GM19467 (cell line): ENCODE results near the gene C15orf61.

Source experiments
- ATAC-seq: cut with Tn5 transposase; IDR thresholded peaks from one replicate; pipeline ENCODE4 v1.9.1; 2021; ENCODE audit warnings: mild to moderate bottlenecking, moderate library complexity; ENCODE audit not compliant: unreplicated experiment

The C15orf61 gene

DNA sequence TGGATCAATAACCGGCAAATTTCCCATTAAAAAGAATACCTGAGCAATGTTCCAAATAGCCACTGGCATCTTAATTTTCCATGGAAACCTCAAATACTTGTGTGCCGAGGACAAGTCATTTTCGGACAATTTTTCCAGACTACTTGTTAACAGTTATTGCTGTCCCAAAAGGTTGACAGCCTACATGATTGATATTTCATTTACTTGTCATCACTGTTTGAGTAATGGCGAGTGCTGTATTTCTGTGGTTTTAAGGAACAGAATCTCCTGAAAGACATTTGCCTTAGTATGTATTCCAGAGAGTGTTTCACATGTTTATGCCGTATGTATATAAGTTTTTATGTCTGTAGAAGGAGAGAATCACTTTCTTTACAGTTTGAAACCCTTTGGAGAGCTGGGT lies 58.2 kb downstream of the C15orf61 start:
- no peak for ATAC-seq
